GM19099 (cell line): ENCODE results near the gene KAZN.

Experiments used
- POLR2A ChIP-seq: IDR thresholded peaks from 3 replicates; pipeline ENCODE4 v1.6.1; 2011; ENCODE audit warnings: low read depth; ENCODE audit not compliant: insufficient read length; ENCODE audit errors: extremely low read depth

The KAZN gene

DNA sequence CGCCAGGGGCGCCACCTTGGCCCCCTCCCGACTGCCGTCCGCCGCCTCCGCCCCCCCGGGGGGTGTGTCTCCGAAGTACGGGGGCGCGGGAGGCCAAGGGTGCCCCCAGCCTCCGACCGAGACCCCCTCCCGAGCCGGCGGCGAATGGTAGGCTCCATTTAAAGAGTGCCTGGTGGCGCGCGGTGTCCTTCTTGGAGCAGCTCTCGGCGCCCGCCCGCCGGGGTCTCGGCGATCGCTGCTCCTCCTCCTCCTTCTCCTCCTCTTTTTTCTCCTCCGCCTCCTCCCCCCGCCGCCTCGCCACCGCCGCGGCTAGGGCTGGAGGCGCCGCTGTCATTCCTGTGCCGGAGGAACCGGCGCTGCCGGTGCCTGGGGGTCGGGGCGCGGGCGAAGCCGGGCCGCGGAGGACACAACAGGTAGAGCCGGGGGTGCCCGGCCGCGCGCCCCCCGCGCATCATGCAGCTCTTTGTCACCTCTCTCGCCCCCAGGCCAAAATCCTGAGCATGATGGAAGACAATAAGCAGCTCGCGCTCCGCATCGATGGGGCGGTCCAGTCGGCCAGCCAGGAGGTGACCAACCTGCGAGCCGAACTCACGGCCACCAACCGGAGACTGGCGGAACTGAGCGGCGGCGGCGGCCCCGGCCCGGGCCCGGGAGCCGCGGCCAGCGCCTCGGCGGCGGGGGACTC, at the start of gene KAZN:
TSS of gene KAZN (plus strand) at position 188 of the 685 bp plus-strand sequence.
- TF ChIP-seq POLR2A = no peak

DNA sequence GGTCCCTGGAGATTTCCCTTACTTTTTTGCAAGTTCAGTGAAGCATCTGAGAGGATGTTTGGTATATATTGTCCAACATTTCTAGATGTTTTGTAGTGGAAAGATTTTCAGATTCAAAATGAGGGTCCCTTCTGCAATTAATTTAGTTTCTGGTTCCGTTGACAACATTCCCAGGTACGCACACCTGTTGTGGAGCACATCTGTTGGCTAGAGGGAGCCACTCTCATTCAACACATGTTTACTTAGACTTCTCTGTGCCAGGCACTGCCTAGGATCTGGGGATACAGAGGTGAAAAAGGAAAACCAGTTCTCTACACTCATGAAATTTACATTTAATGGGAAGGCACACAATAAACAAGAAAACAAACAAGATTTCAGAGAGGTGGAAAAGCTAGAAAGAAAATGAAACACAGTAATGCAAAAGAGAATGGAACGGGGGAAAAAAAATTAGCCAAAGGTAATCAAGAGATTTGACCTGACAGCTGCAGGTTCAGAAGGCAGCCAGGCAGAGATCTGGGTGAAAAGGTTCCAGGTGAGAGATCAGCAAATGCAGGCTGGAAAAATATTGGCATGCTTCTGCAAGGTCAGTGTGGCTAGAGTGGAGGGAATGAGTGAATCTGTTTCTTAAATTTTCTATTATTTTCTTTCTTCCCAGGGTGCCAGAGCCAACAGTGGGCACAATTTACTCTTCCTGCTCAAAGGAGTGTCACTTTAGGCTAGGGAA, 48.4 kb upstream of the KAZN start:
- no peak for TF ChIP-seq POLR2A

DNA sequence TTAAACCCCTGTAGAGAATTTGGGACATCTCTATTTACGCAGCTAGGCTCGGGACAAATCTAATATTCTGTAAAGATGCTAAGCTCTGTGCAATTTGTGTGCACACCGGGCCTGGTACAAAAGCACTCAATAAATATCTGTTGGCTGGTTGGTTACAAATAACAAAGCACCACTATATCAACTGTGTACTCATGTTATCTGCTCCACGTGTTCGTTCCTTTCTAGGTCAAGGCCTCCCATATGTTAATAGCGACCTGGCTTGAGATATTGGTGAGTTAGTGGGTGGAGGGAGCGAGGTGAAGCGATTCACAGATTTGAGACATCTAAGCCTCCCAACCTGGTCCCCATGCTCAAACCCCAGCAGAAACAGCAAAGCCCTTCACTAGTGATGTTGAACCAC, 47.1 kb upstream of the KAZN start:
- TF ChIP-seq POLR2A = no peak

DNA sequence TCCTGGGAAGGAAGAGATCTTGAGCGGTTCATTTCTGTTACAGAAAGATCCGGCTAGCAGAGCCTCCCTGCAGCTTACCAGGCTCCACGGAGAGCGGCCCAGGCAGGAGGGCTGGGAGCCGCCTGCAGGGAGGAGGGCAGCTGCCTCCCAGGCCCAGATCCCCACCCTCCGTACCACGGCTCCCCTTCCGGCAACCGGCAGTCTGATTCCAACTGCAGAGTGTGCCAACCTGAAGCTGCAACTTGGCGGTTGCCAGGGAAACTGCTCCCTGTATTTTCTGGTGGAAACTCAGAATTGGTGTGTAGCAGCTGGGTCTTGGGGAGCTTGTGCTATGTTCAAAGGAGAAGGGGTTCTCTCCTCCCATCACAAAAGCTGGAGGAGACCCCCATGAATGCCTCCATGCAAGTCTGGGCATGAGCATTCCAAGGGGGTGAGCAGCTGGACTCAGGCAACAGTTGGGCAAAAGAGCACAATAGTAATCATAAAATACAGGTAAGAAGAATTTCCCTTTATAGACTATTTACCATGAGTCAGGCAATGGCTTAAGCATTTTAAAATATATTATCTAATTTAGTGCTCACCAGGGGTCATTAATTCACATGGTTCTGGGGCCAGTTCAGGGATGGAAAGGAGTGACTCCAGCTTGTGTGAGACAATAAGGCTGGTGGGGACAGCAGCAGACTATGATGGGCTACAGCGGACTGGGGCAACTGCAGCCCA, 46.1 kb upstream of the KAZN start:
- TF ChIP-seq POLR2A = no peak

DNA sequence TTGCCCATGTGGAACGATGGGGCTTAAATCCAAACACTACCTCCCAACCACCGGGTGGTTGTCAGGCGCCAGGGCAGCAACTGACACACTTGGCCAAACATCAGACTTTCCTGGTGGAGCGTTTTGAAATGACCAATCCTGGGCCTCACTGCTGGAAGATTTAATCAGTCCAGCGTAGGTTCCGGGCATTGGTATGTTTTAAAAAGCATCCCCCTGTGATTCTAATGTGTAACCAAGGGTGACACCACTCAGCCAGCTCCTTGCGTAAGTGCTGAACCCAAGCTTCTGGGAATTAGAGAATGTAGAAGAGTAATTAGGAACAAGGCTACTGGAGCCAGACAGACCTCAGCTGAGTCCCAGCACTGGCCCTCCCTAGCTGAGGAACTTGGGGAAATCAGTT, 44.8 kb upstream of the KAZN start:
- no peak for TF ChIP-seq POLR2A

DNA sequence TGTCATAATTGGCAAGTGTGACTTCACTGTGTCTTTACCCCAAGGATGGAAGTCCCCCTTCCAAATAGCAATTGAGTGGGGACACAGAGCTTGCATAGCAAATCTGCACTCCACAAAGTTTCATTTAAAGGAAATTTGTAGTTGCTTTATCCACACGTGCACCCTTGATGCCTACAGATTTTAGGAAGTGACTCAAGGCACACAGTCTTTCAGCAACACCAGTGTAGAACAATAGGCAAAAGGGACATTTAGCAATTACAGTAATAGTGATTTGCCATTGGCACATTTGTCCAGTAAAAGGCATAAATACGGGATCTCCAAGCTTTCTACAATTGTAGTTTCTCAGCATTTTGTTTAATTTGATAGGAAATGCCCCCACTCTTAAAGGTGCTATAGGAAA, 43.4 kb upstream of the KAZN start:
- no peak for TF ChIP-seq POLR2A

DNA sequence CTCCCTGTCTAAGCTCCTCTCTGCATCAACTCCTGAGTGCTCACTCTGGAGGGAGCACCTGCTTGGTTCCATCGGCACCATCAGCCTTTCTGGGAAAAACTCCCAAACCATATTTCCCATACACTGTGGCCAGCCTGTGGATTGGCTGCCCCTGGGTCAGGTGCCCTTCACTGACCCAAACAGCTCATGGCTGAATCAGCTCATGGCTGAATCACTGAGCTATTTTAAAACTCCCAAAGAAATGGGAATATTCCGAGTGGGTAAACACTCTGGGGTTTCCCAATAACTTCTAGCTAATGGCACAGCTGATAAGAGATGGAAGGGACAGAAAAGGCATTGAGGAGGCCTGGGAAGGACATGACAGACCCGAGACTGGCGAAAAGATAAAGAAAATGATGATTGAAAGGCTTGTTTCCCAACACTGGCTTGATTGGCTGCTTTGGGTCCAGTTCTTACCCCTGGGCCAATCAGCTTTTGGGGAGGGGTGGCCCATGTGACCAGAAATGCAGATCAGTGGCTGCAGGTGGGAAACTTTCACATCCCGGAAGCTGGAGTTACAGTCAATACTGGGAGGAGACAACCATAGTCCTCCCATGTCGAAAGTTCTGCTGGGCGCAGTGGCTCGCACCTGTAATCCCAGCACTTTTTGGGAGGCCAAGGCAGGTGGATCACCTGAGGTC, 37.3 kb upstream of the KAZN start:
- no peak for TF ChIP-seq POLR2A

DNA sequence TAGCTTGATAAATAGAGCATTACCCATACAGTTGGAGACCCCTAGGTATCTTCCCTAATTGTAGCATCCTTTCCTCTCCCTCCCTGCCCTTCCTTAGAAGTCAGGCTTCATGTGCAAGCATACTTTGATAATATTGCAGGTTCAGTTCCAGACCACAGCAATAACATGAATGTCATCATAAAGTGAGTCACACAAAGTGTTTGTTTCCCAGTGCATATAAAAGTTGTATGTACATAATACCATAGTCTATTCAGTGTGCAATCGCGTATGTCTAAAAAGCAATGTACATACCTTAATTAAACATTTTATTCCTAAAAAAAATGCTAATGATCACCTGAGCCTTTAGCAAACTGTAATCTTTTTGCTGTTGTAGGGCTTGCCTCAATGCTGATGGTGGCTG, 33.4 kb upstream of the KAZN start:
- TF ChIP-seq POLR2A = no peak

DNA sequence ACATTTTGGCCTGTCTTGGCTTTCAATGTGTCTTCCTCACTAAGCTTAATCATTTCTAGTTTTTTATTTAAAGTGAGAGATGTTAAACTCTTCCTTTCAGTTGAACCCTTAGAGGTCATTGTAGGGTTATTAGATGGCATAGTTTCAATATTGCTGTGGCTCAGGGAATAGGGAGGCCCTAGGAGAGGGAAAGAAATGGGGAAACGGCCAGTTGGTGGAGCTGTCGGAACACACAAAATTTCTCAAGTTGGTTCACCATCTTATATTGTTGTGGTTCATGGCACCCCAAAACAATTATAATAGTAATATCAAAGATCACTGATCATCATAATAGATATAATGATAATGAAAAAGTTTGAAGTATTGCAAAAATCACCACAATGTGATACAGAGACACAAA, 31.4 kb upstream of the KAZN start:
- TF ChIP-seq POLR2A = no peak

DNA sequence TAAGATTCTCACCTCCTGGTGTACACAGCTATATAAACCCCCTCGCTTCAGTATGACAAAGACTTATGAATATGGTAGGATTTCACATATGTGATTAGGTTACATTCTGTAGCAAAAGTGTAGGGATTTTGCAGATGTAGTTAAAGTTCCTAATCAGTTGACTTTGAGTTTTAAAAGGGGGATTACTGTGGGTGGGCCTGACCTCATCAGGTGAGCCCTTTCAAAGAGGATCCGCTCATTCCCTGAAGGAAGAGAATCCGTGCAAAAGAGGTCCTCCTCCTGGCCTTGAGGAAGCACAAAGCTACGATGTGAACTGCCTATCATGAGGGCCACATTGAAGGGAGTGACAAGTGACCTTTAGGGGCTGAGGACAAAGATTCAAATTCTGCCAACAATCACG, 30.6 kb upstream of the KAZN start:
- TF ChIP-seq POLR2A = no peak

DNA sequence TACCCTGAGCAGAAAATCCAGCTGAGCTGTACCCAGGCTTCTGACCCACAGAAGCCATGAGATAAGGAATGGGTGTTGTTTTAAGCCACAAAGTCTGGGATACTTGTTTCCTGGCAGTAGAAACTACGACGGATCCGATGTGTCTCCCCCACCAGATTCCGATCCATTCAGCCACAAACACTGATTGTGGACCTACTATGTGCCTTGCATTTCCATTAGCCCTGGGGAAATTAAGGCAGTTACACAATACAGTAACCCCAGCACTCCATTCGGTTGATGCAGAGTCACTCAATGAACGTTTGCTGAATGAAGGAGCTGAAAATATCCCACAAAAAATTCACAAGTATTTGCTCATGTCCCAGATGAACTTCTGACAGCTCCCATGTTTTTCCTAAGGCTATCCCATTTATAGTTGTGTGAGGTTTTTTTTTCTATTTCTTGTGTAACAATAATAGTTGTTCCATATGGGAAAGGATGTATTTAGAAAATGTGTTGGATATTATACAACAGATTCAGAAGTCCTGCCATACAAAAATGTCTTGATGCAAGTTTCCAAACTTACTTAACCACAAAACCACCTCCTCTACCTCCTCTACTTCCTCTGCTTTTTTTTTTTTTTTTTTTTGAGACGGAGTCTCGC, 29.6 kb upstream of the KAZN start:
- no peak for TF ChIP-seq POLR2A

DNA sequence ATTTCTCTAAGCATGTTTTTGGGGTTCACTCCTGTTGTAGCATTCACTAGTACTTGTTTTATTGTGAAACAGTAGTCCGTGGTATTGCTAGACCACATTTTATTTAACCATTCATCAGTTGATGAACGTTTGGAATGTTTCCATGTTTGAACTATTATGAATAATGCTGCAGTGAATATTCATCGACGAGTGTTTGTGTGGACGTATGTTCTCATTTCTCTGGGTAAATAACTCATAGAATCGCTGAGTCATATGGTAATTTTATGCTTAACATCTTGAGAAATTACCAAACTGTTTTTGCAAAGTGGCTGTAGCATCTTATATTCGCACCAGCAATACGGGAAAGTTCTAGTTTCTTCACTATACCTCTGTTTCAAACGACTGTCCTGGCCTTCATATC, 28.0 kb upstream of the KAZN start:
- TF ChIP-seq POLR2A = no peak

DNA sequence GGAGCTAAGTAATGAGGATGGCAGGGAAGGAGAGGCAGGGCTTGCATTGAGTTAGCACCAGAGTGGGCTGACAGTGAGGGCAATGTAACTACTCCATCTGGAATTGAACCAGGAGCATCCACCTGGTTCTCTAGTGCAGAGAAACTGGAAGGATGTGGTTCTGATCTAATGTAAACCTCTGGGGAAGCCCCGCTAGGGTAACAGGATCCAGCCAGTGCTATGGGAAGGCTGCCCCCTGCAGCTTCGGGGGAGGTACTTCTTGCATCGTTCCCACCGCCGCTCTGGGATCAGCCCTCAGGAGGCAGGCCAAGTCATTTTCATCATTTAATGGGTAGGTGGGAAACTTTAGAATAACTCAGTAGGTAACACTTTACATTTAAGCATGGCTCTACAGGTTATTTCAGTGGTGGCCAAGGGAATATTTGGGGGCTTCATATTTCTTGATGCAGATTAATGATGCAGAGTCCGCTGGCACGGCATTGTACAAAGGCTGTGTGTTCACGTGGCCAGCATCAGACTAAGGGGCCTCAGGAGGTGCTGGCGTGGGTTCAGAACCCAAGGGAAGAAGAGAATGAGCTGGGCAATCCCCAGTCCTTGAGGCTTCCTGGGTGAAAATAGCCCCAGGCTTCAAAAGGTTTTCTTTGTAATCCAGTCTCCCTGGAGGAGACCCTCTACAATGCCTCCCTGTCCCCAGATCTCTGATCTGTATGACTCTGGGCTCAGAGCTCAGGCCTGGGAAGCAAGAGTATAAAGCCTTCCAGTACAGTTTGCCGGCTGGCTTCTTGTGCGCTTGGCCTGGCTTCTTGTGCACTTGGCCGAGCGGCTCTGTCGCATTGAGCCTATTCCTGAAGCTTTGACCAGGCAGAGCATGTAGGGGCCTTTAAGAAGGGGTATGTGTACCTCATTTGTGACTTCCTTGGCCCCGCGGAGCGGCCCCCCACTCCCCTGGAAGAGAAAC, 26.4 kb upstream of the KAZN start:
- no peak for TF ChIP-seq POLR2A

DNA sequence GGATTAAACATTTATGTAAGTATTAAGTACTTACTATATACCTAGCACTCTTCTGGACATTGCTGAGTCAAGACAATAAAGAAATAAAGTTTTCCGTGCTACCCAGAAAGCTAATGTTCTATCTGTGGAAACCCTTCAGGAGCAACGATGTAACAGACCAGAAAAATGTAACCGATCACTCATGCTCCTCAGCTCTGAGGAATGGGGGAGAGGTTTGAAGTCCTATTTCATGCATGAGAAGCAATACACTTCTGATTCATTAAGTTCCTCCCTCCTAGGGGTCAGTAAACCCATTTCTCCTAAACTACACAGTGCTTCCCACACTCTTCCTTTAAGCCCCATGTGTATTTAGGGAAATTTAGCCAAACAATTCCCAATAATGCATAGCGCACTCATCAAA, 25.6 kb upstream of the KAZN start:
- TF ChIP-seq POLR2A = no peak
